HEK293 (cell line): ENCODE data around the gene MT1A.
"Not testable (repeated sequence)": the region's sequence is repeated elsewhere in the genome, so short reads cannot be mapped to it uniquely, and the experiment has no call there.

ENCODE experiments used
- CTCF ChIA-PET: fragments of 350-600 bp; formaldehyde crosslinking; extraction: SDS; loops from one replicate; lab custom pipeline; 2021; ENCODE audit warnings: antibody characterized with exemption; lab: Yijun Ruan, JAX
- POLR2A ChIA-PET: fragments of 300-600 bp; formaldehyde crosslinking; extraction: SDS; loops from one replicate; lab custom pipeline; 2020; ENCODE audit warnings: antibody characterized with exemption, inconsistent platforms; lab: Yijun Ruan, JAX
- H3K27ac ChIP-seq: fragments of 200-500 bp; sonication (Bioruptor generic); 2 replicates; pipeline ENCODE4 v1.5.1; 2014; ENCODE audit warnings: low read depth, low read length, control low read depth, inconsistent platforms; ENCODE audit errors: extremely low read depth
- H3K36me3 ChIP-seq, 2 experiments: fragments of 200-500 bp in 1 of 2; sonication (Bioruptor generic) in 1 of 2; 1 replicate in 1 of 2; 2 replicates in 1 of 2; pipeline ENCODE4 v1.5.1; 2014 to 2017; ENCODE audit warnings: inconsistent platforms in 2 of 2, low read length in 2 of 2; ENCODE audit not compliant: control insufficient read depth in 2 of 2, insufficient read depth in 1 of 2
- H3K4me1 ChIP-seq: fragments of 200-500 bp; sonication (Bioruptor generic); 2 replicates; pipeline ENCODE4 v1.5.1; 2014; ENCODE audit warnings: mild to moderate bottlenecking, low read length, inconsistent platforms; ENCODE audit not compliant: control insufficient read depth, insufficient read depth
- H3K4me3 ChIP-seq: 2 replicates; pipeline ENCODE4 v1.5.1; 2011; ENCODE audit warnings: low read depth, mild to moderate bottlenecking, control low read depth, low read length, moderate library complexity
- H3K9me3 ChIP-seq: fragments of 200-500 bp; sonication (Bioruptor generic); 2 replicates; pipeline ENCODE4 v1.5.1; 2014; ENCODE audit warnings: low read depth, low read length, inconsistent platforms; ENCODE audit not compliant: control insufficient read depth, insufficient read depth
- BCL11A ChIP-seq: fragments of 450-650 bp; formaldehyde crosslinking; IDR thresholded peaks from 2 replicates; pipeline ENCODE4 v1.5.1; 2016; ENCODE audit warnings: low read depth, missing biosample characterization, missing genetic modification characterization
- MZF1 ChIP-seq: fragments of 450-650 bp; formaldehyde crosslinking; IDR thresholded peaks from 2 replicates; pipeline ENCODE4 v1.5.1; 2017; ENCODE audit warnings: missing biosample characterization, missing genetic modification characterization, borderline replicate concordance
- SCRT2 ChIP-seq: fragments of 450-650 bp; formaldehyde crosslinking; IDR thresholded peaks from 2 replicates; pipeline ENCODE4 v1.5.1; 2016; ENCODE audit warnings: missing biosample characterization, missing genetic modification characterization
- ZBTB21 ChIP-seq: fragments of 450-650 bp; formaldehyde crosslinking; IDR thresholded peaks from 2 replicates; pipeline ENCODE4 v1.5.1; 2017; ENCODE audit warnings: missing biosample characterization, missing genetic modification characterization
- ZNF112 ChIP-seq: fragments of 450-650 bp; formaldehyde crosslinking; IDR thresholded peaks from 2 replicates; pipeline ENCODE4 v1.5.0; 2017; ENCODE audit warnings: missing biosample characterization, missing genetic modification characterization
- ZNF174 ChIP-seq: fragments of 450-650 bp; formaldehyde crosslinking; IDR thresholded peaks from 2 replicates; pipeline ENCODE4 v1.5.0; 2017; ENCODE audit warnings: missing biosample characterization, mild to moderate bottlenecking, missing genetic modification characterization
- ZNF2 ChIP-seq: fragments of 450-650 bp; formaldehyde crosslinking; IDR thresholded peaks from 2 replicates; pipeline ENCODE4 v1.5.1; 2016; ENCODE audit warnings: missing biosample characterization, missing genetic modification characterization
- ZNF302 ChIP-seq: fragments of 450-650 bp; formaldehyde crosslinking; IDR thresholded peaks from 2 replicates; pipeline ENCODE4 v1.5.1; 2016; ENCODE audit warnings: missing biosample characterization, missing genetic modification characterization, low read depth
- ZNF548 ChIP-seq: fragments of 450-650 bp; formaldehyde crosslinking; IDR thresholded peaks from 2 replicates; pipeline ENCODE4 v1.5.1; 2016; ENCODE audit warnings: missing biosample characterization, missing genetic modification characterization
- ZNF596 ChIP-seq: fragments of 450-650 bp; IDR thresholded peaks from 2 replicates; pipeline ENCODE4 v1.5.0; 2018; ENCODE audit warnings: missing biosample characterization, mild to moderate bottlenecking, missing genetic modification characterization, moderate library complexity
- ZNF843 ChIP-seq: fragments of 450-650 bp; formaldehyde crosslinking; IDR thresholded peaks from 2 replicates; pipeline ENCODE4 v1.5.1; 2016; ENCODE audit warnings: missing biosample characterization, missing genetic modification characterization
- TF ChIP-seq, protein P1 (sequence below): fragments of 450-650 bp; formaldehyde crosslinking; IDR thresholded peaks from 2 replicates; pipeline ENCODE4 v1.5.1; 2016; ENCODE audit warnings: missing biosample characterization, missing genetic modification characterization
- TF ChIP-seq, protein P2 (sequence below): fragments of 450-650 bp; formaldehyde crosslinking; IDR thresholded peaks from 2 replicates; pipeline ENCODE4 v1.5.0; 2017; ENCODE audit warnings: missing biosample characterization, missing genetic modification characterization, borderline replicate concordance
- TF ChIP-seq, protein P3 (sequence below): fragments of 450-650 bp; formaldehyde crosslinking; IDR thresholded peaks from 2 replicates; pipeline ENCODE4 v1.5.1; 2016; ENCODE audit warnings: missing biosample characterization, missing genetic modification characterization

MT1A gene

DNA sequence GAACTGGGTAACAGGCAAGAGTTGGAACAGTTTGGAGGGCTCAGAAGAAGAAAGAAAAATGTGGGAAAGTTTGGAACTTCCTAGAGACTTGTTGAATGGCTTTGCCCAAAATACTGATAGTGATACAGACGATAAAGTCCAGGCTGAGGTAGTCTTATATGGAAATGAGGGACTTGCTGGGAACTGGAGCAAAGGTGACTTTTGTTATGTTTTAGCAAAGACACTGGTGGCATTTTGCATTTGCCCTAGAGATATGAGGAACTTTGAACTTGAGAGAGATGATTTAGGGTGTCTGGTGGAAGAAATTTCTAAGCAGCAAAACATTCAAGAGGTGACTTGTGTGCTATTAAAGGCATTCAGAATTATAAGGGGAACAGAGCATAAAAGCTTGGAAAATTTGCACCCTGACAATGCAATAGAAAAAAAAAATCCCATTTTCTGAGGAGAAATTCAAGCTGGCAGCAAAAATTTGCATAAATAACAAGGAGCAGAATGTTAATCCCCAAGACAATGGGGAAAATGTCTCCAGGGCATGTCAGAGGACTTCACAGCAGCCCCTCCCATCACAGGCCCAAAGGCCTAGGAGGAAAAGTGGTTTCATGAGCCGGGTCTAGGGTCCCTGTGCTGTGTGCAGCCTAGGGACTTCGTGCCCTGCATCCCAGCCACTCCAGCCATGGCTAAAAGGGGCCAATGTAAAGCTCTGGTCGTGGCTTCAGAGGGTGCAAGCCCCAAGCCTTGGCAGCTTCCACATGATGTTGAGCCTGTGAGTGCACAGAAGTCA is 16.6 kb upstream of the MT1A start:
- H3K27ac ChIP-seq, CTCF ChIA-PET, POLR2A ChIA-PET, H3K4me3 ChIP-seq, H3K9me3 ChIP-seq, H3K4me1 ChIP-seq, H3K36me3 ChIP-seq: not testable (repeated sequence)
- TF ChIP-seq SCRT2: peak; percentile 40; the same call in 1 of the 2 replicates

DNA sequence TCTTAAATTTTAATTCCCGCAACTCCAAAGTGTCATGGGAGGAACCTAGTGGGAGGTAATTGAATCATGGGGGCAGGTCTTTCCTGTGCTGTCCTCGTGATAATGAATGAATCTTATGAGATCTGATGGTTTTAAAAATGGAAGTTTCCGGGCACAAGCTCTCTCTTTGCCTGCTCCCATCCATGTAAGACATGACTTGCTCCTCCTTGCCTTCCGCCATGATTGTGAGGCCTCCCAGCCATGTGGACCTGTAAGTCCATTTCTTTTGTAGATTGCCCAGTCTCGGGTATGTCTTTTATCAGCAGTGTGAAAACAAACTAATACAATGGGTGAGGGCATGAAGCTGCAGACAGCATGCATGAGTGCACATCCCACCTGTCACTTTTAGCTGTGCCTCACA is 15.3 kb upstream of the MT1A start:
- H3K4me3 ChIP-seq, H3K4me1 ChIP-seq, H3K27ac ChIP-seq, H3K9me3 ChIP-seq, H3K36me3 ChIP-seq: not testable (repeated sequence)
- ChIA-PET CTCF (interaction anchor here (0.6 to 1.7 kb wide), 3 partner anchors 13 to 895 kb away, joined by 3 to 6 read pairs (median 3); no protein-coding TSS in a partner anchor), POLR2A (interaction anchor here (0.6 kb wide), 1 partner anchor 204 kb away, joined by 3 read pairs; no protein-coding TSS in a partner anchor)

DNA sequence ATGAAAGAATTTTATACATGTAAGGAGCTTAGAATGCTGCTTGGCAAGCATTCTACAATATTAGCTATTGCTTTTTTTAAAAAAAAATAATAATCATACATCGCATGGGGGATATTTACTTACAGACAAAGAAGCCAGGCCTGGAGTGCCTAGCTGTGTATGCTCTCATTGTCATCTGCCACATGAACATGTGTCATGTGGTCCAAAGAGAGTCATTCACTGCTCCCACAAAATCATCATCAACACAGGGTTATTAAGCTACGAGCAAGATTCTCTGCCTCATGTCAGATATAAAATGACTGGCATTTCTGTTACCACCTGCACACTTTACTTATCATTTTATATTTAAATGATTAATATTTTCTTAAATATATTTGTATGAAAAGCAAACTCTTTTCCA is 14.8 kb upstream of the MT1A start:
- POLR2A ChIA-PET: interaction anchor here (1.0 kb wide), 1 partner anchor 15 kb away, joined by 3 read pairs; the partner anchor contains the start of gene MT2A
- Histone ChIP-seq H3K4me3 (no peak overlapping the region), H3K9me3 (no peaks in the 10 kb centered on the region), H3K27ac (no peak overlapping the region), H3K36me3 (no peaks in the 10 kb centered on the region), H3K4me1 (no peaks in the 10 kb centered on the region; the same call in 1 of the 2 replicates)
- CTCF ChIA-PET: interaction anchor here (0.6 to 1.7 kb wide), 4 partner anchors 13 to 894 kb away, joined by 3 to 6 read pairs (median 4); no protein-coding TSS in a partner anchor
- TF ChIP-seq, protein P1, sequence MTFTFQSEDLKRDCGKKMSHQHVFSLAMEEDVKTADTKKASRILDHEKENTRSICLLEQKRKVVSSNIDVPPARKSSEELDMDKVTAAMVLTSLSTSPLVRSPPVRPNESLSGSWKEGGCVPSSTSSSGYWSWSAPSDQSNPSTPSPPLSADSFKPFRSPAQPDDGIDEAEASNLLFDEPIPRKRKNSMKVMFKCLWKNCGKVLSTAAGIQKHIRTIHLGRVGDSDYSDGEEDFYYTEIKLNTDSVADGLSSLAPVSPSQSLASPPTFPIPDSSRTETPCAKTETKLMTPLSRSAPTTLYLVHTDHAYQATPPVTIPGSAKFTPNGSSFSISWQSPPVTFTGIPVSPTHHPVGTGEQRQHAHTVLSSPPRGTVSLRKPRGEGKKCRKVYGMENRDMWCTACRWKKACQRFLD (tag by site-specific recombination): no peak
- TF ChIP-seq ZNF596 (tag by site-specific recombination): no peak
- no peak for TF ChIP-seq MZF1 (tag by site-specific recombination)
- TF ChIP-seq, protein P2, sequence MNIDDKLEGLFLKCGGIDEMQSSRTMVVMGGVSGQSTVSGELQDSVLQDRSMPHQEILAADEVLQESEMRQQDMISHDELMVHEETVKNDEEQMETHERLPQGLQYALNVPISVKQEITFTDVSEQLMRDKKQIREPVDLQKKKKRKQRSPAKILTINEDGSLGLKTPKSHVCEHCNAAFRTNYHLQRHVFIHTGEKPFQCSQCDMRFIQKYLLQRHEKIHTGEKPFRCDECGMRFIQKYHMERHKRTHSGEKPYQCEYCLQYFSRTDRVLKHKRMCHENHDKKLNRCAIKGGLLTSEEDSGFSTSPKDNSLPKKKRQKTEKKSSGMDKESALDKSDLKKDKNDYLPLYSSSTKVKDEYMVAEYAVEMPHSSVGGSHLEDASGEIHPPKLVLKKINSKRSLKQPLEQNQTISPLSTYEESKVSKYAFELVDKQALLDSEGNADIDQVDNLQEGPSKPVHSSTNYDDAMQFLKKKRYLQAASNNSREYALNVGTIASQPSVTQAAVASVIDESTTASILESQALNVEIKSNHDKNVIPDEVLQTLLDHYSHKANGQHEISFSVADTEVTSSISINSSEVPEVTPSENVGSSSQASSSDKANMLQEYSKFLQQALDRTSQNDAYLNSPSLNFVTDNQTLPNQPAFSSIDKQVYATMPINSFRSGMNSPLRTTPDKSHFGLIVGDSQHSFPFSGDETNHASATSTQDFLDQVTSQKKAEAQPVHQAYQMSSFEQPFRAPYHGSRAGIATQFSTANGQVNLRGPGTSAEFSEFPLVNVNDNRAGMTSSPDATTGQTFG (tag by site-specific recombination): no peak
- TF ChIP-seq ZNF302 (tag by site-specific recombination): no peak
- no peak for TF ChIP-seq ZNF112 (tag by site-specific recombination)
- TF ChIP-seq ZNF2: no peak
- no peak for TF ChIP-seq ZNF174 (tag by site-specific recombination)
- no peak for TF ChIP-seq BCL11A

DNA sequence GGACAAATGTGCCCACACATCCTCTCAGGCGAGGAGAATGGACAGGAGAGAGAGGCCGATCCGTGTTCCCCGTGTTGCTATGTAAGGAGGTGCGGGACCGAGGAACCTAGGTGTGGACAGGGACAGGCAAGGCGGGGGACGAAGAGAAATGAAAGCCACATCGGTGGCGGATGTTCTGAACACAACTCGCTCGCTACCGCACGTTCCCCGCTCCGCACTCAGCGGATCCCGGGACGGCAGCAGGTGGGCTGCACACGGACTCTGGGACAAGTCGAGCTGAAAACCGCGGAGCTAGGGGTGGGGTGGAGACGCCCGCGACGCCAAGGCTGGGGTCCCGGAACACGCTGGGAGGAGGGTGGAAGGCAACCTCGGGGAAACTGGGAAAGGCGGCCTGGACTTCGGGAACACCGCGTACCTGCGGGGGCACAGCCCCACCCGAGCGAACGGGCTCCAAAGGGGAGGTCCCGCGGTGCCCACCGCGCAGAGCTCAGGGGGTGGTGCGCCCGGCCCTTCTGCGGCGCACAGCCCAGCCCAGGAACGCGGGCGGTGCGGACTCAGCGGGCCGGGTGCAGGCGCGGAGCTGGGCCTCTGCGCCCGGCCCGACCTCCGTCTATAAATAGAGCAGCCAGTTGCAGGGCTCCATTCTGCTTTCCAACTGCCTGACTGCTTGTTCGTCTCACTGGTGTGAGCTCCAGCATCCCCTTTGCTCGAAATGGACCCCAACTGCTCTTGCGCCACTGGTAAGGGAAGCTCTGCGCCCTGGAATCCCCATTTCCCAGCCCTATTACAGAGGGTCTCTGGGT is 13.1 kb upstream of the MT1A start, which contains the start of gene MT1E:
TSS of gene MT1E (plus strand) at position 642 of the 803 bp plus-strand sequence. CDS start at position 713, 71 bp downstream.
- CTCF ChIA-PET: interaction anchor here (0.7 kb wide), 1 partner anchor 48 kb away, joined by 3 read pairs; no protein-coding TSS in a partner anchor
- Histone ChIP-seq H3K4me1 (no peaks in the 10 kb centered on the region; the same call in 1 of the 2 replicates), H3K9me3 (no peaks in the 10 kb centered on the region), H3K36me3 (no peaks in the 10 kb centered on the region), H3K27ac (no peak within 1 kb of the TSS), H3K4me3 (no peak within 1 kb of the TSS)
- POLR2A ChIA-PET: interaction anchor here (1.4 to 2.6 kb wide), 2 partner anchors 15 to 17 kb away, joined by 5 to 8 read pairs; partner anchors contain the start of gene MT2A
- TF ChIP-seq ZNF843 (tag by site-specific recombination): no peak
- TF ChIP-seq, protein P3, sequence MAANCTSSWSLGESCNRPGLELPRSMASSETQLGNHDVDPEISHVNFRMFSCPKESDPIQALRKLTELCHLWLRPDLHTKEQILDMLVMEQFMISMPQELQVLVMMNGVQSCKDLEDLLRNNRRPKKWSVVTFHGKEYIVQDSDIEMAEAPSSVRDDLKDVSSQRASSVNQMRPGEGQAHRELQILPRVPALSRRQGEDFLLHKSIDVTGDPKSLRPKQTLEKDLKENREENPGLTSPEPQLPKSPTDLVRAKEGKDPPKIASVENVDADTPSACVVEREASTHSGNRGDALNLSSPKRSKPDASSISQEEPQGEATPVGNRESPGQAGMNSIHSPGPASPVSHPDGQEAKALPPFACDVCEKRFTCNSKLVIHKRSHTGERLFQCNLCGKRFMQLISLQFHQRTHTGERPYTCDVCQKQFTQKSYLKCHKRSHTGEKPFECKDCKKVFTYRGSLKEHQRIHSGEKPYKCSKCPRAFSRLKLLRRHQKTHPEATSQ: no peak
- no peak for TF ChIP-seq ZBTB21 (tag by site-specific recombination)
- no peak for TF ChIP-seq ZNF548
